GM19193 (cell line): ENCODE data around the gene FANCD2.
A peak's percentile ranks its signal among the peaks of the same experiment; 100 is the strongest.

Experiments
- POLR2A ChIP-seq: IDR thresholded peaks from 4 replicates; pipeline ENCODE4 v1.6.1; 2011; ENCODE audit not compliant: insufficient read depth, insufficient read length; ENCODE audit errors: extremely low read depth

FANCD2 gene

GRCh38 chr3:10055097-10055496 lies 28.9 kb downstream of the FANCD2 start:
- no peak for TF ChIP-seq POLR2A

GRCh38 chr3:10074666-10075065 lies 48.4 kb downstream of the FANCD2 start:
- no peak for TF ChIP-seq POLR2A

- no peak for TF ChIP-seq POLR2A
Measured at GRCh38 chr3:10081871-10082270, 55.6 kb downstream of the FANCD2 start.

GRCh38 chr3:10085738-10086137 lies 59.5 kb downstream of the FANCD2 start:
- no peak for TF ChIP-seq POLR2A

GRCh38 chr3:10088256-10088655 lies 62.0 kb downstream of the FANCD2 start:
- no peak for TF ChIP-seq POLR2A

- TF ChIP-seq POLR2A = no peak
Measured at GRCh38 chr3:10090179-10090578, 63.9 kb downstream of the FANCD2 start.

- TF ChIP-seq POLR2A = no peak
Measured at GRCh38 chr3:10093678-10094077, 67.4 kb downstream of the FANCD2 start.

- no peak for TF ChIP-seq POLR2A
Measured at GRCh38 chr3:10099041-10099440, 72.8 kb downstream of the FANCD2 start.

GRCh38 chr3:10106919-10107318 lies 80.7 kb downstream of the FANCD2 start:
- TF ChIP-seq POLR2A = no peak

GRCh38 chr3:10108091-10108490 lies 81.9 kb downstream of the FANCD2 start, which contains the start of gene FANCD2OS:
FANCD2OS (minus strand) TSS chr3:10108255; CDS start chr3:10104774, 3,481 bp downstream.
- no peak for TF ChIP-seq POLR2A

- peak; percentile 97 for TF ChIP-seq POLR2A
Measured at GRCh38 chr3:10115326-10116137, 89.3 kb downstream of the FANCD2 start, which contains the start of gene BRK1. BRK1 (plus strand) TSS chr3:10115675; CDS start chr3:10115702, 27 bp downstream.

- no peak for TF ChIP-seq POLR2A
Measured at GRCh38 chr3:10116138-10116460, 89.9 kb downstream of the FANCD2 start.

GRCh38 chr3:10116928-10117327 lies 90.7 kb downstream of the FANCD2 start:
- no peak for TF ChIP-seq POLR2A

- no peak for TF ChIP-seq POLR2A
Measured at GRCh38 chr3:10119376-10119775, 93.1 kb downstream of the FANCD2 start.

- no peak for TF ChIP-seq POLR2A
Measured at GRCh38 chr3:10121064-10121463, 94.8 kb downstream of the FANCD2 start.

- TF ChIP-seq POLR2A = no peak
Measured at GRCh38 chr3:10122724-10123123, 96.5 kb downstream of the FANCD2 start.
